Immature natural killer cell (primary cell): Measurements from ENCODE around the gene ZBTB20. TPM values are rescaled to one million over a fixed set of nuclear protein-coding genes. Genes with fewer than 3 reads are reported as not detected.
A peak's percentile ranks its signal among the peaks of the same experiment; 100 is the strongest.

Experiments
- DNase-seq, 3 donors: peaks; one replicate each; pipeline ENCODE4 v3.0.0; 2022; ENCODE audit warnings: mixed read lengths in 1 of 3
- H3K27ac Mint-ChIP-seq, 6 donors: one replicate each; pipeline ENCODE4 v1.8.0; 2020; ENCODE audit warnings: mixed read lengths in 6 of 6, mild to moderate bottlenecking in 5 of 6, inconsistent platforms in 4 of 6, moderate library complexity in 3 of 6
- H3K27me3 Mint-ChIP-seq, 3 donors: one replicate each; pipeline ENCODE4 v1.8.0; 2020 to 2021; ENCODE audit warnings: low read depth in 3 of 3, mild to moderate bottlenecking in 3 of 3, mixed read lengths in 3 of 3, moderate library complexity in 3 of 3, inconsistent platforms in 1 of 3
- H3K36me3 Mint-ChIP-seq, 3 donors: one replicate each; pipeline ENCODE4 v1.8.0; 2020; ENCODE audit warnings: mixed read lengths in 3 of 3, inconsistent platforms in 2 of 3, mild to moderate bottlenecking in 2 of 3
- H3K4me1 Mint-ChIP-seq, 2 donors: one replicate each; pipeline ENCODE4 v1.8.0; 2020; ENCODE audit warnings: inconsistent platforms in 2 of 2, mild to moderate bottlenecking in 2 of 2, mixed read lengths in 2 of 2, moderate library complexity in 1 of 2
- H3K4me3 Mint-ChIP-seq, 5 donors: one replicate each; pipeline ENCODE4 v1.8.0; 2020; ENCODE audit warnings: mild to moderate bottlenecking in 5 of 5, mixed read lengths in 5 of 5, inconsistent platforms in 3 of 5, moderate library complexity in 3 of 5
- H3K9me3 Mint-ChIP-seq, 6 donors: one replicate each; pipeline ENCODE4 v1.8.0; 2020; ENCODE audit warnings: mild to moderate bottlenecking in 6 of 6, mixed read lengths in 6 of 6, inconsistent platforms in 4 of 6, moderate library complexity in 3 of 6
- polyA plus RNA-seq, 3 donors: library from polyadenylated mRNA; unstranded; fragments of 300-500 nt; fragmentation: Illumina TruSeq; gene quantifications; one replicate each; pipeline ENCODE4 v1.2.3, GENCODE V29; 2021

Gene ZBTB20
- polyA plus RNA-seq, 3 donors from 2014 or later, result 7.2 to 21.3 (median 16.5) TPM

DNA sequence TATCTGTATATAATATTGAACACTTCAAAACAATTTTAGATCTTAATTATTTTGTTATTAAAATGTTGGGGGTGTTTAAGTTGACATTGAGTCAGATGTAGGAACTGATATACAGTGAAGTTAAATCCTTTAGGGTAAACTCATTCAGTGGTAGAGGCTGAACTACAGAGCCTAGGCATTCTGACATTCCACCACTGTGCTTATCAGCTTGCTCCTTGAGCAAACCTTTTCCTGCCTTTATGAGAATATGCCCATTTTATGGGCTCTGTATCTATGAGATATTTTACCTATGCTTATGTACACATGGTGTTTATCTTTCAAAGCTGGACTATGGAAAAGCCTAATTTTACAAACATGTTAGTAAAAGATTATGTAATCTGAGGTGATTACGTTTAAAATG, 407.5 kb downstream of the ZBTB20 start:
- no peak overlapping the region for H3K4me3 Mint-ChIP-seq
- no peaks in the 10 kb centered on the region for H3K27me3 Mint-ChIP-seq

DNA sequence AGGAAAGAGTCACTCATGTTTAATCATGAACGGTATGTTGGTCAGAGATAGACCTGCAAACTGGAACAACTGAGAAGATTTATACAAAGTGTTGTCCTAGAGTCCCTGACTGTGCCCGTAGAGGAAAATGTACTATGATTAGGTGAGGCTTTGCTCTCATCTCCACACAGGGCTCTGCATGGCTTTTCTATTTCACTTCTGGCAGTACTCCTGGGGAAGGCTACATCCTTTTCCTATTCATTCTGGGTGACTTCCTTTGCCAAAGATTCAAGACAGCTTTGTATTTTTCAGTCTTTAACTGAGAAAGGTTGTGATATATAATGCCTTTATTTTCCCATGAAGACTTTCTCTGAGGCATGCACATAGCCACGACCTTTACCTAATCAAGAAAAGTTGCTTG, 414.7 kb downstream of the ZBTB20 start:
- H3K4me3 Mint-ChIP-seq, result no peak overlapping the region
- H3K4me1 Mint-ChIP-seq, result no peaks in the 10 kb centered on the region
- H3K27ac Mint-ChIP-seq, result no peak overlapping the region
- H3K9me3 Mint-ChIP-seq, result no peaks in the 10 kb centered on the region
- peaks cover 0 to 5% (median 3%) of the 10 kb centered on the region in 3 donors for H3K36me3 Mint-ChIP-seq
- DNase-seq, result no peak
- no peaks in the 10 kb centered on the region for H3K27me3 Mint-ChIP-seq

More for the DNA sequence above, 407.5 kb downstream of the ZBTB20 start:
- Mint-ChIP-seq H3K27ac (no peak overlapping the region), H3K9me3 (no peaks in the 10 kb centered on the region), H3K36me3 (peaks cover 0 to 10% (median 7%) of the 10 kb centered on the region in 3 donors), H3K4me1 (peaks cover 0 to 1% of the 10 kb centered on the region in 2 donors)
- DNase-seq, result no peak

DNA sequence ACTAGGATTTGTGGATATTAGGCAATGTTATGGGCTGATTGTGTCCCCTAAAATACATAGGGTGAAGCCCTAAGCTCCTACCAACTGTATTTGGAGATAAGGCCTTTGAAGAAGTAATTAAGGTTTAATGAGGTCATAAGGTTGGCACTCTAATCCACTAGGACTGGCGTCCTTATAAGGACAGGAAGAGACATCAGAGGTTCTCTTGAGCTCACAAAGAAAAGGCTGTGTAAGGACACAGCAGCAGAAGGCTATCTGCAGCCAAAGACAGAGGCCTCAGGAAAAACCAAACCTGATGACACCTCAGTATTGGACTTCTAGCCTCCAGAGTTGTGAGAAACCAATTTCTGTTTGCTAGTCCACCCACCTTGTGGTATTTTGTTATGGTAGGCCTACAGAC, 416.7 kb downstream of the ZBTB20 start:
- DNase-seq, result no peak
- no peaks in the 10 kb centered on the region for H3K9me3 Mint-ChIP-seq
- H3K27ac Mint-ChIP-seq, result no peak overlapping the region
- H3K36me3 Mint-ChIP-seq, result peaks cover 0 to 4% (median 4%) of the 10 kb centered on the region in 3 donors
- peaks cover 0 to 3% (median 0%) of the 10 kb centered on the region in 3 donors for H3K27me3 Mint-ChIP-seq
- no peaks in the 10 kb centered on the region for H3K4me1 Mint-ChIP-seq
- no peak overlapping the region for H3K4me3 Mint-ChIP-seq

DNA sequence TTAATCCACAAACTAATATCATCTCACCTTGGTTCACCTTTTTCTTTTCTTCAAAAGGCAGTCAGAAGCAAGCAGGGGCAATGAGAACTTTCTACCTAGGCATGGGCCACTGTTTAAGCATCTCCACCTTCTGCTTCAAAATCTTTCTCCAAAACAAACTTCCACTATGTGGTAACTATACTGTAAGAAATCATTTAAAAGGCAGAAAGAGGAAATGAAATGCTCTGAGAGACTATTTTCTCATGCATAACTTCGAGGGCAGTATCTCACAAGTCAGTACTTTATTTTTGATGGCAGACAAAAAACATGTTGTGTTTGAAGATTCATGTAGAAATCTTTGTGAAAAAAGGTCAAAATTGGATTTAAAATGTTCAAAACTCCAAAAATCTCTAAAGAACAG, 419.7 kb downstream of the ZBTB20 start:
- Mint-ChIP-seq H3K4me1 (peaks cover 0 to 3% of the 10 kb centered on the region in 2 donors), H3K27ac (no peak overlapping the region), H3K36me3 (peaks cover 0 to 4% (median 4%) of the 10 kb centered on the region in 3 donors), H3K27me3 (peaks cover 0 to 3% (median 0%) of the 10 kb centered on the region in 3 donors), H3K9me3 (no peaks in the 10 kb centered on the region), H3K4me3 (no peak overlapping the region)
- DNase-seq, result no peak

DNA sequence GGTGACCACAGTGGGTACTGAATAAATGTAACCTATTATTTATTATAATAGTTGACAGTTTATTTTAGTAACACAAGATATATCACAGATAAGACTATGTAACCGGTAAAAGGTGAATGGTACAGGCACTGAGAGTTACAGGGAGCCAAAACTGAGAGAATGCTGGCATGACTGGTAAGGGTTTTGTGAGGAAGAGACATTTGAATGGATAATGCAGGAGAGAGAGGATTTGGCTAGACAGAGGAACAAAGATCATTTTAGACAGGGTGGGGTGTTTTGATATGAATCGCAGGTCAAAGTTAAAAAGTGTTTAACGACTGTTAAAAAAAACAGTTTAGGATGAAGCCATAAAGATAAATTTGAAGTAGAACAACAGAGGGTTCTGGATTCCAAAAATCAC, 421.1 kb downstream of the ZBTB20 start:
- Mint-ChIP-seq H3K4me3 (no peak overlapping the region), H3K4me1 (peaks cover 4 to 8% of the 10 kb centered on the region in 2 donors), H3K27ac (no peak overlapping the region), H3K27me3 (peaks cover 0 to 3% (median 0%) of the 10 kb centered on the region in 3 donors), H3K36me3 (peaks cover 0 to 4% (median 4%) of the 10 kb centered on the region in 3 donors), H3K9me3 (no peaks in the 10 kb centered on the region)
- no peak for DNase-seq

DNA sequence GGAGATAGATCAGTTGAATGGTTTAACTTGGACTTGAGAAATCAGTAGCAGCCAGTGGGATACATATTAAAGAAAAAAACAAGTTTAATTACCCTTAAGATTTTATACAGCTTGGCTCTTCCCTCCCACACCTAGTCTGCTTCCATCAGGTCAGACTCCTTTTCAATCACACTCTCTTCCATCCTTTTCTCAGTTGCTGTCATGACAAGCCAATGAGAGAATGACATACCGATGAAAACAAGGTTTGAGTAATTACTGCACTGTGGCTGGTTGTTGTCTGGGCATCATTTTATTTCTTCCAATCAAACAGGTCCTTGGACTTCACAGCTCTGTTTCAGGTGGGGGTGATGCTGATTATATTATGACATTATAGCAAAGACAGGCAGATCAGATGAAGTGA, 424.6 kb downstream of the ZBTB20 start:
- peaks cover 8 to 12% of the 10 kb centered on the region in 2 donors for H3K4me1 Mint-ChIP-seq
- H3K27ac Mint-ChIP-seq, result peak overlapping the region in 1 of 6 donors; percentile 43
- H3K27me3 Mint-ChIP-seq, result peaks cover 0 to 6% (median 2%) of the 10 kb centered on the region in 3 donors
- H3K4me3 Mint-ChIP-seq, result no peak overlapping the region
- no peaks in the 10 kb centered on the region for H3K9me3 Mint-ChIP-seq
- no peak for DNase-seq
- H3K36me3 Mint-ChIP-seq, result peaks cover 0 to 4% (median 4%) of the 10 kb centered on the region in 3 donors

DNA sequence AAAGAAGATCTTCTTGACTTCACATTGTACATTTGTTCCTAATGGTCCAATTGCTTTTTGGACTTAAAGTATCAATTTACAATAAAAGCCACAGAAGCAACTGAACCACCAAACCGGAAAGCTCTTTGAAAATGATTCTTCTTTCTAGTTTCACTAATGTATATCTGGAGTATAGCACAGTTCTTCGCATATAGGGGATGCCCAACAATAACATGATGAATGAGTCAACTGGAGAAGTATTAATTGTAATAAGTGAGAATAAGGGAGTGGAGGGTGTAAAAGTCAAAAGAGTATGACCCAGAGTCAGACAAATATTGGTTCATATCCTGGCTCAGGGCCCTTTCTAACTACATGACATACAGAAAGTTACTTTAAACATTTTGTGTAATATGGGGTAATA, 425.2 kb downstream of the ZBTB20 start:
- Mint-ChIP-seq H3K4me3 (no peak overlapping the region), H3K27me3 (peaks cover 0 to 6% (median 2%) of the 10 kb centered on the region in 3 donors), H3K4me1 (peaks cover 8 to 16% of the 10 kb centered on the region in 2 donors), H3K27ac (no peak overlapping the region), H3K9me3 (no peaks in the 10 kb centered on the region), H3K36me3 (peaks cover 0 to 4% (median 4%) of the 10 kb centered on the region in 3 donors)
- DNase-seq, result no peak

DNA sequence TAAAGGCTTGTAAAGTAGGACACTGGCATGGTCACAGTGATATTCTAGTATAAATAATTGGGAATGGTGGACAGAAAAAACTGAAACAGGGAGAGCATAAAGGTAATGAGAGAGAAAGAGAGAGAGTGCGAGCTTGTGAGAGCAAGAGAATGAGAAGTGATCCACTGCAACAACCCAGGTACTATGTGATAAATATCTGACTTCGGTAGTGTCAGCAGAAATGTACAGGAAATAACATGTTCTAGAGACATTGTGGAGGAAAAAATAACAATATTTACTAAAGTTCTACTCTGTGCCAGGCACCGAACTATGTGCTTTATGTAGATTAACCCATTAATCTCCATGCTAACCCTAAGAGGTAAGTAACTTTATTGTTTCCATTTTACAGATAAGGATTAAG, 425.9 kb downstream of the ZBTB20 start:
- no peak overlapping the region for H3K4me3 Mint-ChIP-seq
- H3K27me3 Mint-ChIP-seq, result peaks cover 0 to 6% (median 2%) of the 10 kb centered on the region in 3 donors
- no peaks in the 10 kb centered on the region for H3K9me3 Mint-ChIP-seq
- no peak for DNase-seq
- H3K36me3 Mint-ChIP-seq, result peaks cover 0 to 4% (median 4%) of the 10 kb centered on the region in 3 donors
- peak overlapping the region in 1 of 6 donors; percentile 22 for H3K27ac Mint-ChIP-seq
- peaks cover 8 to 20% of the 10 kb centered on the region in 2 donors for H3K4me1 Mint-ChIP-seq

DNA sequence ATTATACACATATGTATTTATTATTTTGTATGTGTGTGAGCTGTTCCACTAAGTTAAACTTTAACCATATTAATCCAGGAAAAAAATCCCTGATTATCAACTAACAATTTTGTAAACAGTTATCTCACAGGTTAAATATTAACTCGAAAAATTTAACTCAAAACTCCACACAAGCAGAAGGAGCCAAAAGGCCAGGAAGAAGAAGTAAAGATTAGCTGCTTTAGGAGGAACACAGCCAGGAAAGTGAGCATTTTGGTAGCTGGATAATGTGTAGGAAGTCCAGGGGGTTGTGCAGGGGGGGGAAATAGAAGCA, 428.2 kb downstream of the ZBTB20 start:
- Mint-ChIP-seq H3K27me3 (peaks cover 0 to 3% (median 2%) of the 10 kb centered on the region in 3 donors), H3K36me3 (no peaks in the 10 kb centered on the region), H3K4me3 (no peak overlapping the region), H3K27ac (peak overlapping the region in 1 of 6 donors; percentile 45), H3K4me1 (peaks cover 8 to 20% of the 10 kb centered on the region in 2 donors), H3K9me3 (no peaks in the 10 kb centered on the region)
- DNase-seq, result no peak

DNA sequence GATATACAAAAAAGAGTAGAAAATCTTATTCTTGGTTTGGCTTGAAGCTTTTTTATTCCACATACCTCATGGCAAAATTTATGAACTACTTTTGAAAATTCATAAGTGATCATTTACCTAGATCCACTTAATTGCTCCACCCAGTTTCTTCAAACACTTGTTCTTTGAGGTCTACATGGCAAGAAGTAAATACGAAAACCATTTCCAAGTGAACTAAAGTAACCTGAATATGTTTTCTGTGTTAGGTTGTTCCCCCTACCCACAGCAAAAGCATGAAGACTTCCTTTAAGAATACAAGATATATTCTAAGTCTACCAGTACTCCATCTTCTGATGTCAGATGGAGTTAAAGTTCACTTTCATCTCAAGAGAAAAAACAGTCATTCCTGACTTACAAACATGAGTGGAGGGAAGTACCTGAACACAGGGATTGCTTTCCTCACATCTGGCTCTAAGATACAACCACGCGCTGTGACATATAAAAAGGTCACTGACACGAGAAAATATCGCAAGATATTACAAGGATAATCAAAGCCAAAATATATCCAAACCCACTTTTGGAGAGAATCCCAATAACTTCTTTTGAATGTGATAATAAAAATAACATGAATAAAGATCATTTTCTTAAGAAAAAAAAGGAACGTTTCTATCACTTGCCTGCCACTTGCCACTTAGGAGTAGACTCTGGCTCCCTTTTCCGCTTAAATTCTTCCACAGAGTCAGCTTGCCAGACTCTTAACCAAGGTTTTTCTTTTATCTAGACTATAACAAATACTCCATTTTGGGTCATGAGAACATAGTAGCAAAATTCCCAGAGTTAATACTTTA, 428.8 kb downstream of the ZBTB20 start:
- no peaks in the 10 kb centered on the region for H3K36me3 Mint-ChIP-seq
- peaks cover 0 to 3% (median 2%) of the 10 kb centered on the region in 3 donors for H3K27me3 Mint-ChIP-seq
- no peak overlapping the region for H3K27ac Mint-ChIP-seq
- H3K4me3 Mint-ChIP-seq, result no peak overlapping the region
- DNase-seq, result no peak
- no peaks in the 10 kb centered on the region for H3K9me3 Mint-ChIP-seq
- peaks cover 8 to 20% of the 10 kb centered on the region in 2 donors for H3K4me1 Mint-ChIP-seq

DNA sequence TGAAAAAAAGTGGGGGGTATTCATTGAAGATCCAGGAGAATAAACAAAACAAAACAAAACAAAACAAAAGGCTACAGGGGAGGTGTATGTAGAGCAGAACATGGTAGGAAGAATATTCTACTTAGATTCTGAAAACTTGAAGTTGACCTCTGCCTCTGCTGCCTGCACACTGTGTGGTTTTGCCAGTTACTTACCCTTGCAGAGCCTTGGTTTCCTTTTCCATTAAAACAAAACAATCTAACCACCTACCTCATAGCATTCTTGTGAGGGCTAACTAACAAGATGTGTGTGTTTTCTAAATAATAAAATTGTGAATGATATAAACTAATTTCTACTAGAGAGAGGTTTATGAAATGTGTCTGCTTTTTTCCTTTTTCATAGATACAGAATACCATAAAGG, 430.2 kb downstream of the ZBTB20 start:
- H3K36me3 Mint-ChIP-seq, result peaks cover 0 to under 1% (median 0%) of the 10 kb centered on the region in 3 donors
- H3K27me3 Mint-ChIP-seq, result peaks cover 0 to 3% (median 2%) of the 10 kb centered on the region in 3 donors
- no peak overlapping the region for H3K4me3 Mint-ChIP-seq
- no peaks in the 10 kb centered on the region for H3K9me3 Mint-ChIP-seq
- no peak for DNase-seq
- peaks cover 8 to 17% of the 10 kb centered on the region in 2 donors for H3K4me1 Mint-ChIP-seq
- no peak overlapping the region for H3K27ac Mint-ChIP-seq

DNA sequence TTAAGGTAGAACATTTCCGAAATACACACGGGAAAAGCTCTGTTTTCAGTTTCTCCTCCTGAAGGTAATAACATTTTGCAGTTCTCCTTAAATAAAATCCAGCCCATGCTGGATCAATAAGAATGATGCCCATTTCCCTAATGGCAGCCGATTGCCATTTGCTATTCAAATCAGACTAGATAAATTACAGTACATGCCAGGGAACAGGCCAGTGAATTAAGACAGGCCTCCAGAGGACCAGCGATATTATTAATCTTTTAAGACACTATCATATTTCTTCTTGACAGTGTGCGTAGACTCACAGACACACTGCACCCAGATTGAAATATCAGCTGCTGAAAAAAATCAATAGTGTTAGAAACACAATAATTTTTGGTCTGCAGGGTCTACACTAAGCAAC, 431.0 kb downstream of the ZBTB20 start:
- H3K27ac Mint-ChIP-seq, result no peak overlapping the region
- DNase-seq, result no peak
- no peak overlapping the region for H3K4me3 Mint-ChIP-seq
- peaks cover 0 to 3% (median 2%) of the 10 kb centered on the region in 3 donors for H3K27me3 Mint-ChIP-seq
- H3K36me3 Mint-ChIP-seq, result peaks cover 0 to 4% (median 0%) of the 10 kb centered on the region in 3 donors
- peaks cover 5 to 12% of the 10 kb centered on the region in 2 donors for H3K4me1 Mint-ChIP-seq
- H3K9me3 Mint-ChIP-seq, result no peaks in the 10 kb centered on the region

DNA sequence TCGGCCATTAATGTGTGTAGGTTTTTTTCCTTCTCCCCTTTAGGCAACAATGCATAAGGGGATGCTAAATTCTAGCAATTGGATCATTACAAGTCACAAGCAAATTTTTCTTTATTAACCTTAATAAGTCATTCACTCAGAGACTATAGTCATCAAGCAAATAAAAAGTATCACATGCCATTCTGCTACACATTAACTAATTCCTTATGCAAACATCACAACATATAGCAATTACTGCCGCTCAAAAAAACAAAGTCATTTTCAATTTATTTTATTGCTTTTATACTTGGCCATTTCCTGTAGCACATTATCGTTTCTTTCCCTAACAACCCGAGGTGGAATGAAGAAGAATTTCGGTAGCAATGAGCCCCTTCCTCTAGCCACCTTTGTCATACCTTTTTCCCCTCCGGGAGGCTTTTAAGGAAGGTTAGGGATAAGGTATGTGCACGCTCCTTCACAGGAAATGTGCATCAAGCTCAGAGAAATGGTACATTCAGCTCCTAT, 432.1 kb downstream of the ZBTB20 start:
- H3K27ac Mint-ChIP-seq, result no peak overlapping the region
- no peaks in the 10 kb centered on the region for H3K9me3 Mint-ChIP-seq
- no peak overlapping the region for H3K4me3 Mint-ChIP-seq
- peaks cover 0 to 10% of the 10 kb centered on the region in 2 donors for H3K4me1 Mint-ChIP-seq
- H3K36me3 Mint-ChIP-seq, result peaks cover 0 to 4% (median under 1%) of the 10 kb centered on the region in 3 donors
- no peak for DNase-seq
- peaks cover 0 to 2% (median 1%) of the 10 kb centered on the region in 3 donors for H3K27me3 Mint-ChIP-seq

DNA sequence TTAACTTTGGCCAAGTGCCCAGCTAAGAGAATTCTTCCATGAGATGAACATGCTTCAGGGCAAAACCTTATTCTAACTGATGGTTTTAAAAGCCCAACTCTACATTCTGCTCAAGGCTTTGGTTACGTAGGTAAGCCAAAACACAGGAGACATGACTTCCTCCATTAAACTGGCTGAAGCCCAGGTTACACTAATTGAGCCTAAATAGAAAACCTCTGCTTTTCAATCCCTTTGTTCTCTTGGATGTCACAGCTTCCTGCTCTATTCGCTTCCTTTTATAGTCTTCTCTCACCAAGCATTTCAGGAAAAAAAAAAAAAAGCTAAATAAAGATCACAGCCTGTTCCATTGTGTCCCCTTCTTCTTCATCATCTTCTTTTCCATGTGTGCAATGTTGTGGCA, 432.9 kb downstream of the ZBTB20 start:
- no peak overlapping the region for H3K27ac Mint-ChIP-seq
- H3K36me3 Mint-ChIP-seq, result peaks cover 0 to 4% (median 4%) of the 10 kb centered on the region in 3 donors
- H3K9me3 Mint-ChIP-seq, result no peaks in the 10 kb centered on the region
- H3K27me3 Mint-ChIP-seq, result peaks cover 0 to 2% (median 1%) of the 10 kb centered on the region in 3 donors
- peaks cover 0 to 10% of the 10 kb centered on the region in 2 donors for H3K4me1 Mint-ChIP-seq
- no peak for DNase-seq
- no peak overlapping the region for H3K4me3 Mint-ChIP-seq
